GM12873 (cell line): ENCODE results near the gene RALGPS1.

Experiments
- CTCF ChIP-seq: IDR thresholded peaks from 2 replicates; pipeline ENCODE4 v1.5.1; 2012; ENCODE audit warnings: low read depth, mild to moderate bottlenecking, moderate library complexity, low read length, control low read depth; ENCODE audit not compliant: insufficient read depth; ENCODE audit errors: missing control alignments

RALGPS1 gene

DNA sequence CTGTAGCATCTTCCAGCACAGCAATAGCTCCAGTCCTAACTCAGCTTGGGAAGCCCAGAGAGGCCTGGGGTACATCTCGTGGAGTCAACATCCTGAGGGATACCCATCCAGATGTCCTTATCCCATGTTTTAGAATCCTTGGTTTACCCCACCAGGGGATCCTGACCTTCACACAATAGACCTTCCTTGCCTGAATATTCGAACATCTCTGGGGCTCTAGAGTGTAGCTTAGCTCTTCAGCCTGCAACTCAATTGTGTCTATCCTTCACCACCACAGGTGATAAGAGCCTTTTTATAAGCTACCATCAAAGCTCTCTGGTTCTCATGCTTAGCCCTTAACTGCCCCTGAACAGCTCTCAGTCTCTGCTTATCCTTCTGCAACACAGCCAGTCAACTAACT lies 7.5 kb upstream of the RALGPS1 start:
- no peak for TF ChIP-seq CTCF

- TF ChIP-seq CTCF, result no peak
These were observed 767 bp downstream of the RALGPS1 start for GRCh38 chr9:126915281-126915816.

GRCh38 chr9:126915846-126916543 lies 1.4 kb downstream of the RALGPS1 start:
- no peak for TF ChIP-seq CTCF

GRCh38 chr9:126916909-126917308 lies 2.3 kb downstream of the RALGPS1 start:
- peak; percentile 42 for TF ChIP-seq CTCF

GRCh38 chr9:126919193-126919592 lies 4.6 kb downstream of the RALGPS1 start:
- TF ChIP-seq CTCF, result no peak

- TF ChIP-seq CTCF, result no peak
These were observed 11.3 kb downstream of the RALGPS1 start for GRCh38 chr9:126925876-126926275.

GRCh38 chr9:126926364-126926763 lies 11.8 kb downstream of the RALGPS1 start:
- no peak for TF ChIP-seq CTCF
